Caki2 (cell line): Measurements from ENCODE around the gene LRSAM1. TPM values are rescaled to one million over a fixed set of nuclear protein-coding genes. Genes with fewer than 3 reads are reported as not detected.

Experiments
- DNase-seq: peaks from one replicate; pipeline ENCODE4 v3.0.0-alpha.2; 2015; ENCODE audit warnings: low read depth
- in situ Hi-C: cut with HindIII; loops from 2 replicates; pipeline ENCODE4 v1.10.0; 2016; ENCODE audit warnings: low sequenced_read_pairs, low pct_unique_long_range_greater_than_20kb, mixed read lengths
- total RNA-seq: library from RNA; depleted of rRNA; stranded (reverse); fragments of >200 nt; shearing (Covaris generic); gene quantifications from 2 replicates; pipeline ENCODE4 v1.2.3, GENCODE V29; 2014; ENCODE audit warnings: low replicate concordance

LRSAM1 gene
- total RNA-seq, 1 experiment from 2014 or later = 9.5 TPM

DNA sequence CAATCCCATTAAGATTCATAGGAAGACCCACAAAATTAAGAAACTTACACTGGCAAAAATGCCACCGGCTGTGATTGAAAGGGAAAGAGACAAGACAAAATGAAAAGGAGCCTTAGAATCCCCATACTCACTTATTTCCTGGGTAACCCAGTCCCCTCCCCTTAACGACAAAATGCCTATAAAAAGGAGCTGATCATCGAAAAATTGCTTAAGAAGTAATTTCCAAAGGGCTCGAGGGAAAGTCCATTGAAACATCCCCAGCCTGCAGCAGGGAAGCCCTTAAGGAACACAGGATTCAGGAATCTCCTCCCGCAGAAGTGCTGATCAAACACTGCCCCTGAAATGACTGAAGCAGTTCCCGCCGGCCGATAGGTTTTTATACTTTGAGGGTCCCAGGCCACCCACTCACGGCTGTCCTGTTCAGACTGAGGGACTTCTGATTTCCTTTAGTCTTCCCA, 27.8 kb upstream of the LRSAM1 start:
- in situ Hi-C loops = no loop called here
- no peak for DNase-seq

DNA sequence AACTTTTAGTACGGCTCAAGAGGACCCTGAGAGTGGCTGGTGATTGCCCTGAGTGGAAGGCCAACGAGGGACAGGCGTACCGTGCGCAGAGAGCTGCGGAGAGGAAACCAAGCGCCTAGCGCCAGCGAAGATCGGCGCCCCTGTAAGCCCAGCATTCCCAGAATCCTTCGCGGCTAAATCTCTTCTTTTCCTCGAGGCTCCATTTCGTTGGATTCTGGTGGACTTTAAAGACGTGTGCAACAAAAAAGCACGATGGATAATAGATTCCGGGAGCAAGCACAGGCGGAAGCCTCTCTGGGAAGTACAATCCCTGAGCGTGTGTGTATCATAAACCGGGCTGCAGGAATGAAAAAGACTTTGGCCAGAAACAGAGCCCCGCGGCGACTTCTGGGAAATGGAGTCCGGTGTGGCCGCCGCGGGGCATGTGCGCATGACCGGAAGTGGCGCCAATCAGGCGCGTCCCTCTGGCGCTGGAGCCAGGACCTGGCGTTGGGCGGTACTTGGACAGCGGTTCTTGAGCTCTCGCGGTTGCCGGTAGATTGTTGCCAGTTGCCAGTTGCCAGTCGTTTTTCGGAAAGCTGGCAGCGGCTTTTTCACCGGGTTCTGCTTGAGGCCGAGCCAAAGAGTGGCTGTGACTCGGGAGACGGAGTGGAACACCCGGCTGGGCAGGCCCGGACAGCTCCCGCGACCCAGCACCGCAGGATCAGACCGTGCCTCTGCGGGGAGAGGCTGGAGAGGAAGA, 27.2 kb upstream of the LRSAM1 start, which contains the start of gene ZNF79:
Gene ZNF79, plus strand, starts transcription at position 449 of the 742 bp plus-strand sequence. CDS start 406 bp downstream, outside the sequence.
- in situ Hi-C loops = no loop called here
- DNase-seq = peak; percentile 88

DNA sequence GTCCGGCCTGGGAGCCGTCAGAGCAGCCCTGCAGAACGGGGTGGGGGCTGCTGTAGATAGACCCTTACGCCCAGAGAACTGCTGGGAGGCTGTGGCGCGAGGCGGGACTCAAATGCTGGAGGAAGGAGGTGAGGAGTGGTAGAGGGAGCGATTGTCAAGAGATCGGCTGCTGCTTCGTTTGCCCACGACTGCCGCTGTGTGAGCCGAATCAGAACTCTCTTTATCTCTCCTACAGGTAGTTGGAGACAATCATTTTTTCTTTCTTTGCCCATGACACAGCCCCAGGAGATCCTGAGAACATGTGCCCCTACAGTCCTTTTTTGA, 26.7 kb upstream of the LRSAM1 start:
- in situ Hi-C loops = no loop called here
- no peak for DNase-seq

DNA sequence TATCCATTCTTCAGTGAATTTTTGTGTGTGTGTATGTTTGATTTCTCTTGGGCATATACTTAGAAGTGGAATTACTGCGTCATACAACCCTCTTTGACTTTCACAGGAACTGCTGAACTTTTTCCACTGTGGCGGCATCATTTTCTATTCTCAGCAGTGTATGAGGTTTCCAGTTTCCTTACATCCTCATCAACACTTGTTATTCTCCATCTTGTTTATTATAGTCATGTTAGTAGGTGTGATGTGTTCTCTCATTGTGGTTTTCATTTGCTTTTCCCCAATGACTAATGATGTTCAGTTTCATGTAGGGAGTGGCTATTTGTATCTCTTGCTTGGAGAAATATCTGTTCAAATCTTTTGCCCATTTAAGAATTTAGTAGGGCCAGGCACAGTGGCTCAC, 24.6 kb upstream of the LRSAM1 start:
- no peak for DNase-seq
- in situ Hi-C loops = no loop called here

DNA sequence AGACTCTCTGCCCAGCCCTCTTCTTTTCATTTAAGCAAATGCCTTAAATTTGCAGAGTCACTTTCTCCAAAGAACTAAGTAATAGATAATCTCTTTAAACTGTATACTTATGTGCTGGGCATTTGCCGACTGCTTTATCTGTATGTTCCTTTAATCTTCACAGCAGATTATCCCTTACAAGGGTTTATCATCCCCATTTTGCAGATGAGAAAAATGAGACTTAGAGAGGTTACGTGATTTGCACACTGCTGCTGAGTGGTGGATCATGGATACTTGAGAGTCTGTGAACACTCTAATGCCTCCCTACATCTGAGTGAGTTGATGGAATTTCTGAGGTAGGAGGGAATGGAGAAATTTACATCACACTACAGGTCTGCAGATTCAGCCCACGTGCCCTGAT, 23.0 kb upstream of the LRSAM1 start:
- no peak for DNase-seq
- in situ Hi-C loops = no loop called here

DNA sequence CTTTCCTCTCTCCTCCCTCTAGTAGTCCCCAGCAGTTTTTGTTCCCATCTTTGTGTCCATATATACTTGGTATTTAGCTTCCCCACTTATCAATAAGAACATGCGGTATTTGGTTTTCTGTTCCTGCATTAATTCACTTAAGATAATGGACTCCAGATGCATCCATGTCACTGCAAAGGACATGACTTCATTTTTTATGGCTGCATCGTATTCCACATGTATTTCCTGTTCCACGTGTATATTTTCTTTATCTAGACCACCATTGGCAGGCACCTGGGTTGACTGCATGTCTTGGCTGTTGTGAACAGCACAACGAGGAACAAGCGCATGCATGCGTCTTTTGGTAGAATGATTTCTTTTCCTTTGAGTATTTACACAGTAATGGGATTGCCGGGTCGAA, 20.9 kb upstream of the LRSAM1 start:
- in situ Hi-C loops = no loop called here
- no peak for DNase-seq

DNA sequence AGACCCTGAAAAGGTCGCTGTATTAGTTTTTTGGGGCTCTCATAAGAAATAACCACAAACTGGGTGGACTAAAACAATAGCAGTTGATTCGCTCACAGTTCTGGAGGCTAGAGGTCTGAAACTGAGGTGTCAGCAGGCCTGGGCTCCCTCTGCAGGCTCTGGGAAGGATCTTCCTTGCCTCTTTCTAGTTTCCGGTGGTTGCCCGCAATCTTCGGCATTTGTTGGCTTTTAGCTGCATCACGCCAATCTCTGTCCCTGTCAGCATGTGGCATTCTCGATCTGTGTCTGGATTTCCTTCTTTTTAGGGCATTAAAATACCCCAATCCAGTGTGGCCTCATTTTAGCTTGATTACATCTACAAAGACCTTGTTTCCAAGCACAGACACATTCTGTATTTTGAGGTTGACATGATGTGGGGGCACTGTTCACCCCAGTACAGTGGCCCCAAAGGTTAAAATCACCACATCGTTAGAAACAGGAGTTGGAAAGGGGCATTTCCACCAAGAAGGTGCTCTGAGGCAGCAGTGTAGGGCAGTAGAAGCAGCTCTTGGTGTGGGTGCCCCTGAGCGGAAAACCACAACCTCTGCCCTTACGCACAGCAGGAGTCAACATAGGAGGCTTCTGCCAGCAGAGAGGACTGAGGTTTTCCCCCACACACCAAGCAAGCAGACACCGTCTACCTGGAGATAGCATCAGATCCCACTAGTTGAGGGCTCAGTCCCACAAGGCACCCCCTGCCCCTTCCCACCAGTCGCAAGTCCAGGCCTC, 13.6 kb upstream of the LRSAM1 start:
- in situ Hi-C loops = no loop called here
- DNase-seq = no peak

DNA sequence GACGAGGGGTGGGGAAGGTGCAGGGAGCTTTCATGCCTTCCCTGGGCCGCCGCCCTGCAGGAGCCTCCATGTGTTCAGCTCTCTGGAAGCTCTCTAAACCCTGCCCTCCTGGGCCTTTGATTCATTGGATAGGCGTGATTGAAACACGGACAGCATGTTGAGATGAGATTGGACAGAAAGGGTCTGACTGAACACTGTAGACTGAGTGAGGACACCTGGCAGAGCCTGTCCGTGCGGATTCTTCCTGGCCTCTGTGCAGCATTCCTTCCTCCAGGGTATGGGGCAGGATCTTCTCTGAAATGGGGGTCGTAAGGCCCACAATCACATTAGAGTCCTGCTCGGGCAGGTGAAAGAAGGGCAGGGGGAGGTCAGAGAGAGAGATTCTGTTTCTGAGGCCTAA, 12.9 kb upstream of the LRSAM1 start:
- in situ Hi-C loops = no loop called here
- DNase-seq = no peak

DNA sequence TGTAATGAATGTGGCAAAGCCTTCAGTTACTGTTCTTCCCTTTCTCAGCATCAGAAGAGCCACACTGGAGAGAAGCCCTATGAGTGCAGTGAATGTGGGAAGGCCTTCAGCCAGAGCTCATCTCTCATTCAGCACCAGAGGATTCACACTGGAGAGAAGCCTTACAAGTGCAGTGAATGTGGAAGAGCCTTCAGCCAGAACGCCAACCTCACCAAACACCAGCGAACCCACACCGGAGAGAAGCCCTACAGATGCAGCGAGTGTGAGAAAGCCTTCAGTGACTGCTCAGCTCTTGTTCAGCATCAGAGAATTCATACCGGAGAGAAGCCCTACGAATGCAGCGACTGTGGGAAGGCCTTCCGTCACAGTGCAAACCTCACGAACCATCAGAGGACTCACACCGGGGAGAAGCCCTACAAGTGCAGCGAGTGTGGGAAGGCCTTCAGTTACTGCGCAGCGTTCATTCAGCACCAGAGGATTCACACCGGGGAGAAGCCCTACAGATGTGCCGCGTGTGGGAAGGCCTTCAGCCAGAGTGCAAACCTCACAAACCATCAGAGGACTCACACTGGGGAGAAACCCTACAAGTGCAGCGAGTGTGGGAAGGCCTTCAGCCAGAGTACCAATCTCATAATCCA, 6.9 kb upstream of the LRSAM1 start:
- no peak for DNase-seq
- in situ Hi-C loops = no loop called here

DNA sequence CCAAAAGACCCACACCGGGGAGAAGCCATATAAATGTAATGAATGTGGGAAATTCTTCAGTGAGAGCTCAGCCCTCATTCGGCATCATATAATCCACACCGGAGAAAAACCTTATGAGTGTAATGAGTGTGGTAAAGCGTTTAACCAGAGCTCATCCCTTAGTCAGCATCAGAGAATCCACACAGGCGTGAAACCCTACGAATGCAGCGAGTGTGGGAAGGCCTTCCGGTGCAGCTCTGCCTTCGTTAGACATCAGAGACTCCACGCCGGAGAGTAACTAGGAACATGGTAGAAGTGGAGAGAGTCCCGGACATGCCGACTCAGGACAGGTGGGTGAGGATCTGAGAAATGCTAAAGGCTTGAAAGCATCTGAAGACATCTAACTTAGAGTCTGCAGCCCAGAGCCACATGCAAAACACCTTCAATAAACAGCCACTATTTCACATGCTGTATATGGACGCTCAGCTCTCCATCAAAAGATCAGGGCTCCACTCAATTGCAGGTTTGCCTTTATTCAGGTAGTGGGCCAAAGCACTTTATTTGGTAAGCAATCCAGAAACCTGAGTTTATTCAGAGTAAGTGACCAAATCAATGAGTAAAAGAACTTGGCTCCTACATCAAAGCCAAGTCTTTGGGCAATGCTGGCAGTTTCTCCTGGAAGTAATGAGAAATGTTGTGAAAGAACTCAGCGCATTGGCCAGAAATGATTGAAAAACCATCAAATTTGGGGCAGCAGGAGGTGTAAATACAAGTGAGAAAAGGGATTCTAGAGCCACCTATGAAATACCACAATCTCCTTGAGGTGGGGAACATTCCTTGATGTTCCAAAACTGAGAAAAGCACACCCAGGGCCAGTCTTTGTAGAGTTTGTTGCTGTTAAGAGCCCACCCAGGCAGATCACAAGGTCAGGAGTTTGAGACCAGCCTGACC, 6.1 kb upstream of the LRSAM1 start:
- in situ Hi-C loops = no loop called here
- DNase-seq = no peak

DNA sequence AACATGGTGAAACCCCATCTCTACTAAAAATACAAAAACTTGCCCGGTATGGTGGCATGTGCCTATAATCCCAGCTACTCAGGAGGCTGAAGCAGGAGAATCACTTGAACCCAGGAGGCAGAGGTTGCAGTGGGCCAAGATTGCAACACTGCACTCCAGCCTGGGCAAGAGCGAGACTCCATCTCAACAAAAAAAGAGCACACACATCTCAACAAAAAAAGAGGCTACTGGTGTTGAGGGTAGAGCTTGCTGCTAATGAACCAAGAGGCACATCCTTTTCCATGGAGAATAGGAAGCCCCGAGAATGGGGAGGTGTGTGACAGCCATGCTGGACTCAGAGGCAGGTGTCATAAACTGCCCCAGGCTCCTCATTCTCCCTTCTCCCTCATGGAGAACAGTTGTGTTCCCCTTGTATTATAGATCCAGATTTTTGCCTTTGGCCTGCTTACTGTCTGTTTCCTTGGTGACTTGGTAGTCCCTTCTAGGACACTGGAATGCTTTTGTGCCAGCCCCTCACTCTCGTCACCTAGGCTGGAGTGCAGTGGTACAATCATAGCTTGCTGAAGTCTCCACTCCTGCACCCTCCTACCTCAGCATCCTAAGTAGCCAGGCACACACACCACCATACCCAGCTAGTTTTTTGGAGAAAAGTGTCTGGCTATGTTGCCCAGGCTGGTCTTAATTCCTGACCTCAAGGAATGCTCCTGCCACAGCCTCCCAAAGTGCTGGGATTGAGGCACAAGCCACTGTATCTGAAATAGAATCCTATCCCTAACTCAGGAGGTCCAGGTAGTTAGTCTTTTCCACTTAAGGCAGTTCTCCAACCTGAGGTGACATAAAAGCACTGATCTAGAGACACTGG, 5.2 kb upstream of the LRSAM1 start:
- peak; percentile 40 for DNase-seq
- in situ Hi-C loops = no loop called here

DNA sequence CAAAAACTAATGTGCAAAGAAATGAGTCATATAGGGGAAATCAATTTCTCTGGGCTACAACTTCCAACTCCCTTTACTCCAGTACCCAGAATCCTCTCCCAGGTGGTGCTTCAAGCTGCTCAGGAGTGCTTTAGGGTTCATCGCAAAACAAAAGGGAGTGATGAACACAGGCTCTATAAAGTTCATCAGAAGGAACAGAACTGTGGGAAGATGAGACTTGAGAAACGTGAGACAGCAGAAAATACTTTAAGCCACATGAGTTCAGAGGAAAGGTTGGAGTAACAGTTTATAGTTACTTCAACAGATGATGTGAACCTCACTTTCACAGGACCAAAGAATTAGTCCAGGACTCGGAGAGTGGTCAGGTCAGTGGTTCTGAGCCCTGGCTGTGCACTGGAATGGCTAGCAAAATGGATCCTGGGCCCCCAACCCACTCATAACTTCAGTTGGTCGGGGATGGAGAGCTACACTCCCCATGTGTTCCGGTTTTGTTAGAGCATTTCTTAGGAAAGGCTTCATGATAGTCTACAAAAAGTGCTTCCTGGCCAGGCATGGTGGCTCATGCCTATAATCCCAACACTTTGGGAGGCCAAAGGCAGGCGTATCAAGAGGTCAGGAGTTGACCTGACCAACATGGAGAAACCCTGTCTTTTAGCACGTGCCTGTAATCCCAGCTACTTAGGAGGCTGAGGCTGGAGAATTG, 4.4 kb upstream of the LRSAM1 start:
- in situ Hi-C loops = no loop called here
- DNase-seq = no peak

DNA sequence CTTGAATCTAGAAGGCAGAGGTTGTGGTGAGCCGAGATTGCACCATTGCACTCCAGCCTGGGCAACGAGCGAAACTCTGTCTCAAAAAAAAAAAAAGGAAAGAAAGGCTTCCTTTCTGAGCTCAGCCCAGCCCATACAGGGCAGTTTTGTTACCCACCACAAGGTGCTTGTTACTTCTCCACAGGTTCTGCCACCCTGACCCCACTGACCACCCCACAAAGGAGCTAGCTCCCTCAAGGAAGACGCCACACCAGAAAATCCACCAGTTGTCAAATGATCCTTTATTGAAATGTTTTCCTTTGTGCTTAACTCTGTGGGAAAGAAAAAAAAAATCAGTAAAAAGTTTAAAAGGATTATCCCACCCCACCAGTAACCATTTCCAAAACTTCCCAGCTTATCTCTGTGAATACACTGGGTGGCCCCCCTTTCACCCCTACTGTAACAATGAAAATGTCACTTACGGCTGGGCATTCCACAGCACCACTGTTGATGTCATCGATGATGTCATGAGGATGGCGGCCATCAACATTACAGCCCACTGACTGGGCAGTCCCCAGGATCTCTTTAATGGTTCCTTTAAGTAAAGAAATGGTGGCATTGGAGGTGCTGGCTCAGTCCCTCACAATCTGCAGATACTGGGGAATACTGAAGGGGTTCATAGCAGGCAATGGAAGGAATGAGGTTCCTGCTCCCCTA, 3.7 kb upstream of the LRSAM1 start:
- in situ Hi-C loops = no loop called here
- peak; percentile 4 for DNase-seq

DNA sequence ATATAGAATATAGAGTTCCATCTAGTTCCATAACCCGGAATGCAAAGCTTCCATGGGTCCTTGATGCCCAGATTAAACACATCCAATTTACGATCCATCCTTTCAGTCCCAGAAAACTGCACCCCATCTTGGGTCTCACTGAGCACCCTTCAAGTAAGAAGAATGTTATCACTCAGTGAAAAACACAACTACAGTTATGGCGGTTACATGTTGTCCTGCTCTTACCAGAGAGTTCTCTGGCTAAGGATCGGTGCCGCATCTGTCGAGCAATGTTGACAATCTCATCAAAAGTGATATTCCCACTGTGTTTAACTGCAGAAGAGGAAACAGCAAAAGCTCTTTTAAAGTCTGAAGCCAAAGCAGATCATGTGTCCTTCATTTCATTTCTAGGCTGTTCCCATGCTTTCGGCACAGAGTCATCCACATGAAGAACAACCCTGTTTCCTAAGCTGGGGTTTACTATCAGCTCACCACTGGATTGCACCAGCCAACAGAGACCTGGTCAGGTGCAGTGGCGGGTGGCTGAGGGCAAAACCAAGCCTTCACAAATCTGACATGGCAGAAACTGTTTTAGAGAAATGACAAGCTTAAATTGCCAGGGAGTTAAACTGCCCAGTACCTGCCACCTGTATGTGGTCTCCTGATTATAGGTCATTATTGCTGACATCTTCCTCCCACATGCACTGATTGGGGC, 3.1 kb upstream of the LRSAM1 start:
- peak; percentile 8 for DNase-seq
- in situ Hi-C loops = no loop called here

DNA sequence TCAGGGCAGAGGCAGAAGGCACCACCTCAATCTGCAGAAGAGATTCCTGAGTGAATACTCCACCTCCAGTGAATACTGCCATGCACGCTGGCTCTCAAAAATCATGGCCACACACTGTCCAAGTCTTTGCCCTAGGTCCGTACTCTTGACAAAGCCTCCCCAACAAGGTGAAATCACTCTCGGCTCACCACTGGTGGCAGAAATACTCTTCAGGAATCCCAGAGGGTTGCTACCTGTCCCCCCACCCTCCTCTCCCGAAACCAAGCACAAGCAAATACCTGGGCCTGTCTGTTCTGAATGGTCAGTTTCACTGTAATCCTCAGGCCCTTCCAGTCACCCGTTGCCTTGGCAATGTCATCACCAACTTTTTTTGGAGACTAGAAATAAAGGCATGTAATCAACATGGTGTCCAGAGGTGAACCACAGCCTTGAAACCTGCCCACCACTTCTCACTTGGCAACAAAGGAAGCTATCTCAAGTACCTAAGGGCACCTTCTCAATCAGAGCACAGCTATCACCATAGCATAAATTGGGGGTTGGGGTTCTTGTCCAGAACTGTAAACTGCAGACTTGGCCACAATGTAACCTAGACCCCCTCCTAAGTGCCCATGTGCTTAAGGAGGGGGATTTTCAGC, 1.9 kb upstream of the LRSAM1 start:
- in situ Hi-C loops = no loop called here
- DNase-seq = peak; percentile 4
